Right atrium auricular region (tissue), 2 donors: Measurements from ENCODE around the gene TMOD4. TPM values are rescaled to one million over a fixed set of nuclear protein-coding genes. Genes with fewer than 3 reads are reported as not detected.
A peak's percentile ranks its signal among the peaks of the same experiment; 100 is the strongest.

Source experiments
- DNase-seq: peaks from one replicate; pipeline ENCODE4 v3.0.0-alpha.2; 2019; ENCODE audit warnings: low spot score
- H3K27ac ChIP-seq, 2 donors: fragments of 200-600 bp; sonication (generic); 1 replicate in 1 of 2; 2 replicates in 1 of 2; pipeline ENCODE4 v1.5.1; 2016 to 2019
- H3K27me3 ChIP-seq, 2 donors: fragments of 200-600 bp; sonication (generic); one replicate each; pipeline versions ENCODE4 v1.5.1 to v1.6.0; 2017 to 2019
- H3K36me3 ChIP-seq: fragments of 200-600 bp; sonication (generic); one replicate; pipeline ENCODE4 v1.5.1; 2016
- H3K4me1 ChIP-seq, 2 donors: fragments of 200-600 bp; sonication (generic); one replicate each; pipeline versions ENCODE4 v1.5.1 to v1.6.0; 2017 to 2019
- H3K4me3 ChIP-seq, 2 donors: fragments of 200-600 bp; sonication (generic); 1 replicate in 1 of 2; 2 replicates in 1 of 2; pipeline ENCODE4 v1.5.1; 2017 to 2019; ENCODE audit warnings: mild to moderate bottlenecking in 1 of 2, moderate library complexity in 1 of 2
- H3K9me3 ChIP-seq, 2 donors: fragments of 200-600 bp; sonication (generic); one replicate each; pipeline ENCODE4 v1.5.1; 2019
- total RNA-seq, 2 donors: library from RNA; depleted of rRNA; stranded (reverse); fragments of >200 nt; gene quantifications; one replicate each; pipeline ENCODE4 v1.1.0, GENCODE V29; 2016
- TF ChIP-seq, protein P1 (sequence below), 2 donors: fragments of 200-600 bp; sonication (generic); IDR thresholded peaks; one replicate each; pipeline ENCODE4 v1.5.1; 2019; ENCODE audit warnings: antibody characterized with exemption in 2 of 2

Gene TMOD4
- total RNA-seq, 2 donors from 2014 or later, result not detected

DNA sequence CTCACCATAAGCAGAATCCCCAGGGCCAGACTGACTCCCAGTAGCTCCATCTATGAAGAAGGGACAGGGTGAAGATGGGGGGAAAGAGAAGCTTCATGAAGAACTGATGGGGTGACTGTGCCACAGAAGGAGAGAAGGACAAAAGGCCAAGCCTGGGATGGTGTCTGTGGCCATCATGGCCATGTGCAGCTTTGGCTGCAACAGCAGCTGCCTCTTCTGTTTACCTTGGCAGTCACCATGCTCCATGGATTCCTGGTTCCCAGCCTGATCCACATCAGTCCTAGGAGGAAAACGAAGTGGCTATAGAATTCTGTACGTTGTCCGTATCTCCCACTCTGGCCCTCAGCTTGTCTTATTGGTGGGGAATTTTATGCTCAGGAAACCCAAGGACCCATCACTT lies 41.4 kb downstream of the TMOD4 start:
- H3K9me3 ChIP-seq, result no peaks in the 10 kb centered on the region
- H3K4me1 ChIP-seq, result peaks cover 0 to 22% of the 10 kb centered on the region in 2 donors
- TF ChIP-seq, protein P1, sequence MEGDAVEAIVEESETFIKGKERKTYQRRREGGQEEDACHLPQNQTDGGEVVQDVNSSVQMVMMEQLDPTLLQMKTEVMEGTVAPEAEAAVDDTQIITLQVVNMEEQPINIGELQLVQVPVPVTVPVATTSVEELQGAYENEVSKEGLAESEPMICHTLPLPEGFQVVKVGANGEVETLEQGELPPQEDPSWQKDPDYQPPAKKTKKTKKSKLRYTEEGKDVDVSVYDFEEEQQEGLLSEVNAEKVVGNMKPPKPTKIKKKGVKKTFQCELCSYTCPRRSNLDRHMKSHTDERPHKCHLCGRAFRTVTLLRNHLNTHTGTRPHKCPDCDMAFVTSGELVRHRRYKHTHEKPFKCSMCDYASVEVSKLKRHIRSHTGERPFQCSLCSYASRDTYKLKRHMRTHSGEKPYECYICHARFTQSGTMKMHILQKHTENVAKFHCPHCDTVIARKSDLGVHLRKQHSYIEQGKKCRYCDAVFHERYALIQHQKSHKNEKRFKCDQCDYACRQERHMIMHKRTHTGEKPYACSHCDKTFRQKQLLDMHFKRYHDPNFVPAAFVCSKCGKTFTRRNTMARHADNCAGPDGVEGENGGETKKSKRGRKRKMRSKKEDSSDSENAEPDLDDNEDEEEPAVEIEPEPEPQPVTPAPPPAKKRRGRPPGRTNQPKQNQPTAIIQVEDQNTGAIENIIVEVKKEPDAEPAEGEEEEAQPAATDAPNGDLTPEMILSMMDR (IDR thresholded peaks at IDR 0.05), result no peak
- H3K27me3 ChIP-seq, result no peaks in the 10 kb centered on the region
- H3K27ac ChIP-seq, result no peak overlapping the region
- no peak for DNase-seq
- H3K36me3 ChIP-seq, result peaks cover 33% of the 10 kb centered on the region
- no peak overlapping the region for H3K4me3 ChIP-seq

GRCh38 chr1:151133018-151133806 lies 42.6 kb downstream of the TMOD4 start:
- Histone ChIP-seq H3K4me3 (no peak overlapping the region), H3K27me3 (no peaks in the 10 kb centered on the region), H3K4me1 (peaks cover 0 to 22% of the 10 kb centered on the region in 2 donors), H3K36me3 (peaks cover 28% of the 10 kb centered on the region), H3K27ac (no peak overlapping the region), H3K9me3 (no peaks in the 10 kb centered on the region)
- TF ChIP-seq, protein P1 (IDR thresholded peaks at IDR 0.05), result no peak
- DNase-seq, result no peak

- peaks cover 0 to 22% of the 10 kb centered on the region in 2 donors for H3K4me1 ChIP-seq
- H3K36me3 ChIP-seq, result peaks cover 21% of the 10 kb centered on the region
- H3K27me3 ChIP-seq, result no peaks in the 10 kb centered on the region
- H3K27ac ChIP-seq, result peak overlapping the region; percentile 55 to 68
- TF ChIP-seq, protein P1 (IDR thresholded peaks at IDR 0.05), result no peak
- DNase-seq, result no peak
- peak overlapping the region in 1 of 2 donors; percentile 48 for H3K4me3 ChIP-seq
- H3K9me3 ChIP-seq, result no peaks in the 10 kb centered on the region
Measured at GRCh38 chr1:151132335-151133017, 43.3 kb downstream of the TMOD4 start.

DNA sequence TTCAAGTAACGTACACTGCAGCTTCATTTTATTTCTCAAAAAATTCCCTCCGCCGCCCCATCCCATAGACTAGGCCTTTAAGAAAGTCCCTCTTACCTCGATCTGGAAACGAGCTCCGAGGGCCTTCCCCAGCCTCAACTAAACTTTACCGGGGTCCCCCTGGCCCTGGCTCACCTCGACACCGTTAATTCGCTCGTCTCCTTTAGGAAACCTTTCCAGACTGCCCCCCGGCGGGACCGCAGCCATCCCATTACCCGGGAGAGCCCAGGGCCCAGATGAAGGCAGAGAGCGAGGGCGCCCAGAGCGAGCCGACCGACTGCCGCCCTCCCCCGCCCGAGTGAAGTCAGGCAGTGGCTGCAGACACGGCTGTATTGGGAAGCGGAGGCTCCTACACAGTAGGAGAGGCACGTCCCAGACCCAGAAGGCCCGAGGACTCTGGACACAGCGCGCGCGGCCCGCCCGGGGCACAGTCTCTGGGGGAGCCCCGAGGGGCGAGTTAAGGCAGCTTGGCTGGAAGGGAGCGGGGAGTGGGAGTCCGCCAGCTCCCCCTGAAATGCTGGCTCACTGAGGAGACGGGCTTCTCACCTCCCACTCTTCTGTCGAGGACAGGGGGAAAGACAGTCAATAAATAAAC lies 44.0 kb downstream of the TMOD4 start:
- Histone ChIP-seq H3K4me3 (peak overlapping the region; percentile 20 to 48), H3K4me1 (peaks cover 0 to 22% of the 10 kb centered on the region in 2 donors), H3K27me3 (no peaks in the 10 kb centered on the region), H3K9me3 (no peaks in the 10 kb centered on the region), H3K27ac (peak overlapping the region; percentile 55 to 68), H3K36me3 (peaks cover 18% of the 10 kb centered on the region)
- TF ChIP-seq, protein P1 (IDR thresholded peaks at IDR 0.05), result no peak
- DNase-seq, result no peak

- TF ChIP-seq, protein P1 (IDR thresholded peaks at IDR 0.05), result no peak
- H3K4me1 ChIP-seq, result peaks cover 0 to 22% of the 10 kb centered on the region in 2 donors
- H3K27me3 ChIP-seq, result no peaks in the 10 kb centered on the region
- peaks cover 10% of the 10 kb centered on the region for H3K36me3 ChIP-seq
- peak overlapping the region; percentile 55 to 68 for H3K27ac ChIP-seq
- peak; percentile 88 for DNase-seq
- H3K9me3 ChIP-seq, result no peaks in the 10 kb centered on the region
- H3K4me3 ChIP-seq, result peak overlapping the region; percentile 20 to 48
Measured at GRCh38 chr1:151130987-151131586, 44.7 kb downstream of the TMOD4 start.
